Activated CD8-positive, alpha-beta memory T cell treated with anti-CD3 and anti-CD28 coated beads, Interleukin-2, amount 50 U/mL, for 24 hours (primary cell): ENCODE data around the gene CPVL.

Experiments used
- DNase-seq: peaks from one replicate; pipeline ENCODE4 v3.0.0-alpha.2; 2020; ENCODE audit errors: extremely low read depth

The CPVL gene

DNA sequence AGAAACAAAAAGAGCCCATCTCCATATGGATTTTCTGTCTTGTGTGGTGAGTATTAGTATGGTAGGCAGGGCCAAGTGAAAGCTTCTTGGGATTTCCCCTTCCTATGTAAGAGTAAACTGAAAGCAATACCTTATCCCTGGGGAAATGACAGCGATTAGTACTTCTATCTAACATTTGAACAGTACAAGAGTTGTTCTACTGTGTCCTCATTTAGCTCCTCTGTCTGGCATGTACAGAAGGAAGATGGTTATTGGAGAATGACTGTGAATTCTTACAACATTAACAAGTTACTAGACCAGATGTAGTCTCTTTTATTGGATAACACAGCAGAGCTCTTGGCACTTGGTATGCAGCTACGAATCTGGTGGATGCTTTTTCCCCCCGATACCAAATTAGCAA is 170.3 kb downstream of the CPVL start:
- DNase-seq: no peak

- DNase-seq: no peak
Observed at GRCh38 chr7:28973591-28973990, 172.7 kb downstream of the CPVL start.

- no peak for DNase-seq
Observed at GRCh38 chr7:28964056-28964455, 182.3 kb downstream of the CPVL start.

DNA sequence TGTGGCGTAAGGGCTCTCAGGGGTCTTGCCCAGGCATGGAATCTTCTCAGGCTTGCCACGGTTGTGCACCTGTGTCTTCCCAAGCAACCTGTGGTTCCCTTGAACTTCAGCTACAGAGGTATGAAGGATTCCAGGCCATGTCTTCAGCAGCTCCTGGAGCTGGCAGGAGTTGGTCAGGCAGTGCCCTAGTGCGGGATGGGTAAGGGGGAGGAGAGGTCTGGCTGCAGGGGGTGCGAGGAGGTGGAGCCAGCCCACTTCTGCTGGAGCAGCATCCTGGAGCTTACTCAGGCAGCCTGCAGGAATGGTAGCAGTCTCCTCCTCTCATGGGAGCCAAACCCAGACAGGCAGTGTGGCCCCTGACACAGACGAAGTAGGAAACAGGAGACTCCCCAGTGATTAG is 184.4 kb downstream of the CPVL start:
- no peak for DNase-seq

GRCh38 chr7:28960071-28960840 is 186.1 kb downstream of the CPVL start:
- no peak for DNase-seq

- no peak for DNase-seq
Observed at GRCh38 chr7:28958980-28959347, 187.4 kb downstream of the CPVL start.

DNA sequence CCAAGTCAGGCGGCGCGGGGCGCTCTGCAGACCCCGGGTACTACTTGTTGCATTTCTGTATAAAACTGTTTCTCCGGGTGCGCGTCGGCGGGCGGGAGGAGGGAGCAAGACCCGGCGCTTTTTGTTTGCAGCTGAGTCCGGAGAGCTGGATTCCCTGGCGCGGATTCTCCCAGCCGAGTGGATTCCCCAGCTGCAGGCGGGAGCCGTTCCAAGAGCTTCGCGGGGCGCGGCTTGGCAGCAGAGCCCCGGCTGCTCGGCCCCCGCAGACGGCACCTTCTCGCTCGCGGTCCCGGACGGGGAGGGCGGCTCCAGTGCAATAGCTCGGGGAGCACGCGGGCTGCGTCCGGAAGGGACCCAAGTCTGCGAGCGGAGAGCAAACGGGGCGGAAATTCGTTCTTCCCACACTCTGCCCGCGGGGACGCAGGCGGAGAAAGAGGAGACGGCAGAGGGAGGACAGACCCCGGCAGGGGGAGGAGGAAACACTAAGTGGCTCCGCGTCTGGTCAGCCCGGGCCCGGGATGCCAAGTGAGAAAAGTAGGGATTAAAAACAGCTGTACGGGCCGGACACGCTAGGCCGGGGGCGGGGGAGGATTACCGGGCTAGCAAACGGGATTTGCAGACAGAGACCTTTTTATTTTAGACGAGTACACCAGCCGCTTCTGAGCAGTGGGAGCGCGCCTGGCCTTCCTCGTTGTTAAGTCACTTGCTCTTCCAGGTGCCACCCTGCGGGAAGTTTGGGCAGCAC is 187.9 kb downstream of the CPVL start, which contains the start of gene TRIL:
TSS of gene TRIL (minus strand) at position 96 of the 745 bp plus-strand sequence. CDS start 284 bp downstream, outside the sequence.
- DNase-seq: no peak

- DNase-seq: no peak
Observed at GRCh38 chr7:28957751-28958234, 188.5 kb downstream of the CPVL start.

DNA sequence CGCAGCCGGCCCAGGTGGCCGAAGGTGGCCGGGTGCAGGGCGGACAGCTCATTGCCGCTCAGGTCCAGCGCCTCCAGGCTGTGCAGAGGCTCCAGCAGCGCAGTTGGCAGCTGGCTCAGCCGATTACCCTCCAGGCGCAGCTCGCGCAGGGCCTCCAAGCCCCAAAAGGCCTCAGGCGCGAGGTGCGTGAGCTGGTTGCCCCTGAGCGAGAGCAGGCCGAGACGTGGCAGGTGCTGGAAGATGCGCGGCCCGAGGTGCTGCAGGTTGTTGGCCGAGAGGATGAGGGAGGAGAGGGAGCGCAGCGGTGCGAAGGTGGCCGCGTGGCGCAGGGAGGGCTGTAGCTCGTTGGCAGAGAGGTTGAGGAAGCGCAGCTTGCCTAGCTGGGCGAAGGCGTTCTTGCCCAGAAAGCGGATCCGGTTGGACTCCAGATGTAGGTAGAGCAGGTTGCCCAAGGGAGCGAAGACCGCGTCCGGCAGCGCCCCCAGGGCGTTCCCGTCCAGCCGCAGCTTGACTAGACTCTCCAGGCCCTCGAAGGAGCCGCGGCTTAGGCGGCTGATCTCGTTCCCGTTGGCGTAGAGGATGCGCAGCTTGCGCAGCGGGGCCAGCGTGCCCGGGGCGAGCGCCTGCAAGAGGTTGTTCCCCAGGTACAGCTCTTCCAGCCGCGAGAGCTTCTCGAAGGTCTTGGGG is 189.1 kb downstream of the CPVL start:
- no peak for DNase-seq

GRCh38 chr7:28956608-28957063 is 189.7 kb downstream of the CPVL start:
- no peak for DNase-seq

GRCh38 chr7:28955718-28956607 is 190.4 kb downstream of the CPVL start:
- DNase-seq: no peak

DNA sequence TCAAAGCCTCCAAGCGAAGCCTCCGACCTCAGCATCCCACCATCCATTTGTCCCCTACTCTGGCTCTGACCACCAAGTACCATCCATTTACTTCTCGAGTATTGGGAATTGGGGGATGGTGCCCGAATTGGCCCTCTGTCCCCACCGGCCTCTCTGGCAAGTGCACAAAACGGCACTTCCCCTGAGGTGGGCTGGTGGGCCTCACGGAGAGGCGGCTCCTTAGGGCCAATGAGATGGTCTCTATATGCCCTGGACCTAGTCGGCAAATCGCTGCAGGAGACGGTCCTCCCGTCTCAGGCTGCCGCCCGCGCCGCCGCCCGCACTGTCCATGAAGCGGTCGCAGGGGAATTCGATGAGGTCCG is 191.0 kb downstream of the CPVL start:
- no peak for DNase-seq

DNA sequence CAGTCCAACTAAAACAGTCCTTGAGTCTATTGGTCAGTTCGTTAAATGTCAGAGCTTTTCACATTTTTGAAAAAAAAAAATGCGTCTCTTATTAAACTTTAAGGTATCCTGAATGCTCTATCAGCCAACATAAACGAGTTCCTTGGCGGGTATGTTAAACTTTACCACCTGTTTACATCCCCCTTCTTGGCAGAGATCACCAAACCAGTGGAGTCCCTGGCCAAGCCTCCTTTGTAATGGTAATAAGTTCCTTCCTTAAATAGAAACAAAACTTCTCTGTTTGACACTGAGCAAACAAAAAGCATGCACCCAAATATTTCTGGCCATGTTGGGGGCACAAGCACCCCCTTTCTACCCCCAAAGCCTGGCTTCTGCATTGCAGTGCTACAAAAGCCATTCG is 191.4 kb downstream of the CPVL start:
- no peak for DNase-seq

DNA sequence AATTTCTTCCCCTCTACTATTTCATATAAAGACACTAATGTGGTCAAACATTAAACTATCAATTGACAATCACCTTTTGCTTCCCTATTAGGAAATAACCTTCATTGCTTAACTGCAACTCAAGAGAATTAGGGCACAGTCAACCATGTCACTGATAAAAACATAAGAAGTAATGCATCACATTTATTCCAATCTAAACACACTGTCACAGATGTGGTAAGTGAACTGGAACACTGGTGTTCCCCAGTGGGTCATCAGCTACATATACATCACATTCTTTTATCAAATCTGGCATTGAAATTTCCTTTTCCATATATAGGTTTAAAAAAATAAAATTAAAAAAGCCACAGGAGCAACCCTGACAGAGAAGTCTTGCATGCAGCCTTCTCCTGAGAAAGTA is 191.9 kb downstream of the CPVL start:
- no peak for DNase-seq

GRCh38 chr7:28953633-28954032 is 192.7 kb downstream of the CPVL start:
- no peak for DNase-seq
